LNCAP (cell line): ENCODE data around the gene TMEM38B.

Experiments
- TF ChIP-seq, protein P1 (sequence below): fragments of 450-650 bp; IDR thresholded peaks from 2 replicates; pipeline ENCODE4 v1.5.1; 2017; ENCODE audit warnings: mild to moderate bottlenecking

TMEM38B gene

DNA sequence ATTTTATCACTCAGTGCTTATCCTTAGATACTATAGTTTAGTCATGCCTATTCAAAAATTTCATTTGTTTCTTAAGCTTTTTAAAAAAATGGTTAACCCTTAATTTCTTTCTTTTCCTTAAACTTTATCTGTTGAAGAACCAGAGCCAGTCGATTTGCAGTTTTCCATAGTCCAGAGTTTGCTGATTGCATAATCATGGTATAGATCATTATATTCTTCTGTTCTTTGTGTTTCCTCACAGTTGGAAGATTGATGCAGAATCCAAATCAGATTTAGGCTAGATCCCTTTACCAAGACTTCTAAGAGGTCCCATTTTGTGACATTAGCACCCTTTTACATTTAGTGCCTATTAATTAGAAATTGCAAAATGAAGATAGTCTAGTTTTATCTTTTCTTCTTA, 18.0 kb downstream of the TMEM38B start:
- TF ChIP-seq, protein P1, sequence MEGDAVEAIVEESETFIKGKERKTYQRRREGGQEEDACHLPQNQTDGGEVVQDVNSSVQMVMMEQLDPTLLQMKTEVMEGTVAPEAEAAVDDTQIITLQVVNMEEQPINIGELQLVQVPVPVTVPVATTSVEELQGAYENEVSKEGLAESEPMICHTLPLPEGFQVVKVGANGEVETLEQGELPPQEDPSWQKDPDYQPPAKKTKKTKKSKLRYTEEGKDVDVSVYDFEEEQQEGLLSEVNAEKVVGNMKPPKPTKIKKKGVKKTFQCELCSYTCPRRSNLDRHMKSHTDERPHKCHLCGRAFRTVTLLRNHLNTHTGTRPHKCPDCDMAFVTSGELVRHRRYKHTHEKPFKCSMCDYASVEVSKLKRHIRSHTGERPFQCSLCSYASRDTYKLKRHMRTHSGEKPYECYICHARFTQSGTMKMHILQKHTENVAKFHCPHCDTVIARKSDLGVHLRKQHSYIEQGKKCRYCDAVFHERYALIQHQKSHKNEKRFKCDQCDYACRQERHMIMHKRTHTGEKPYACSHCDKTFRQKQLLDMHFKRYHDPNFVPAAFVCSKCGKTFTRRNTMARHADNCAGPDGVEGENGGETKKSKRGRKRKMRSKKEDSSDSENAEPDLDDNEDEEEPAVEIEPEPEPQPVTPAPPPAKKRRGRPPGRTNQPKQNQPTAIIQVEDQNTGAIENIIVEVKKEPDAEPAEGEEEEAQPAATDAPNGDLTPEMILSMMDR, result no peak

DNA sequence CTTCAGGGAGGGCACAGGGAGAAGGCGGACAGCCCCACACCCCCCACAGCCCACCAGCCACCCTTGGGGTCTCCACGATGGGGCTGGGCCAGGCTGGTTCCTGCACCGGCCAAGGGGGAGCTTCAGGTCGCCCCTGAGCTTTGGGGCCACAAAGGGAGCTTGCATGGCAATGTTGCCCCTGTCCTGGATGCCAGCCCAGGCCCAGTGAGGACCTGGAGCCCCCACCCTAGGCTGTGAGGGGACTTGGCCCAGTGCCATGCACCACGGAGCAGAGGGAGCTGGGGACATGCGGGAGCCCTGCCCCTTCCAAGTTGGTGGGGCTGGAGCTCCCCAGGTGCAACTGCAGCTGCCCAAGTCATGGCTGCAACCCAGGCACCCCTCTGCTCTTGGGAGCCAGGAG, 18.4 kb downstream of the TMEM38B start:
- TF ChIP-seq, protein P1, result no peak

DNA sequence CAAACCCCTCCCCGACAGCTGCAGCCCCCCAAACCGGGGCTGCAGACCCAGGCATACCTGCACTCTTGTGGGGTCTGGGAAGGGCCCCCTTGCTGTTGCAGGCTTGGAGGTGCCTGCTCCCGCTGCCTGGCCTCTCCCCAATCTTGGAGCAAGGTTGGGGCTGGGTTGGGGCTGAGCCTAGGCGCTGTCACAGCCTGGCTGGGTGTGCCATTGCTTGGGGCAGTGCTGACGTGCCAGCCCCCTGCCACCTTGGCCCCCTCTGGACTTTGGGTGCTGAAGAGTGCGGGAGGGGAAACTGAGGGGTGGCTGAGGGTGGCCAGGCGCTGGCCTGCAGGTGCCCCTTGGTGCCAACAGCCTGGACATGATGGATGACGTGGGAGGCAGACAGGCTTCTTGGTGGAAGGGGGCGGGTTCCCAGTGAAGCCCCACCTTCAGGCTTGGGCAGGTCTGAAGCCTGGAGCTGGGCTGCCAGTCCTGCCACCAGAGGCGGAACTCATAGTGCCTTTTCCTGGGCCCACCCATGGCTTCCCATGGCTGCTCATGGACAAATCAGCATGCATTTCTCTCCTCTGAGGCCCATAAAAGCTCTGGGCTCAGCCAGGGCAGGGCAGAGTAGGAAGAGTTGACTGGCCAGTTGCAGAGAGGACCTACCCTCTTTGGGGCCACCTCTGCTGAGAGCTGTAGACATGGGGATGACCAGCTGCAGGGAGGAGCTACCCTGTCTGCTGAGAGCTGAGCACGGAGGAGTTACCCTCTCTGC, 19.1 kb downstream of the TMEM38B start:
- TF ChIP-seq, protein P1, result no peak

DNA sequence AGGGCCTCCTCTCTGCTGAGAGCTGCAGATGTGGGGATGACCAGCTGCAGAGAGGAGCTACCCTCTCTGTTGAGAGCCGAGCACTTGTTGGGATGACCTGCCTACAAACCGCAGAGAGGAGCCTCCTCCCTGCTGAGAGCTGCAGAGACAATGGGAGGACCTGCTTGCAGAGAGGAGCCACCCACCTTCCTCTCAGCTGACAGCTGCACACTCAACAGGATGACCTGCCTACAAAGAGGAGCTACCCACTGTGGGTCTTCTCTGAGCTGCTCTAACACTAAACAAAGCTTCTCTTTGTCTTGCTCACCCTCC, 19.6 kb downstream of the TMEM38B start:
- TF ChIP-seq, protein P1, result no peak

DNA sequence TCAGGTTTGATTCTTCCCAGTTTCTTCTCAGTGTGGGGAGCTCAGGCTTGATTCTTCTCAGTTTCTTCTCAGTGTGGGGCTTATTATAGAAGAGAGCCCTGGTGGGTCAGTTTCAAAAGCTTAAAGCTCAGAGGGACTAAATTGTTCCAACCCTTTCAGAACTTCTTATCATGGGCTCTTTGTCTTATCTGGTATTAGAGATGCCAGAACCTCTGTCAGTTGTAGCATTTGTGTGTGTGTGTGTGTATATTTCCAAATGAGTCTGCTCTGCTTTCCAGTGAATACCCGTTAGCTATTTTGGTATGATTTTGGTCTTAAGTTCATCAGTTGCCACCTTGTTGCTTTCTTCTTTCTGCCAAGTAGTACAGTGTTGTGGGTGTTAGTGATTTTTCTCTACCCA, 21.8 kb downstream of the TMEM38B start:
- TF ChIP-seq, protein P1, result no peak

DNA sequence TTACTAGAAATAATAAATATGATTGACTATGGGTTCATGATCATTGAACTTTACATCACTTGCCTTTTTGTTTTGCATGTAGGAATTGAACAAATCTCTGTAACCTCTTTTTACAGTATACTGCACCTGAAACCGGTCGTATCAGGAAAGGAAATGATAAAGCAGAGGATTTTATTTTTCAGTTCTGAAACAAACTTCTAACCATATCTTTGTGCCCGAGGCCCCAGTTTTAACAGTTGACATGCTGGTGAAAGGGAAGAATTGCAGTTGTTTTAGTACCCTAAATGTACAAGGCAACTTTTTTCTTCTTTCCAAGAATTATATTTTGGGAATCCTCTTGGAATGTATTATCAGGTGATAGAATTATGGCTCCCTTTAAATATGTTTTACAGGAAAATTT, 27.8 kb downstream of the TMEM38B start:
- TF ChIP-seq, protein P1, result no peak

DNA sequence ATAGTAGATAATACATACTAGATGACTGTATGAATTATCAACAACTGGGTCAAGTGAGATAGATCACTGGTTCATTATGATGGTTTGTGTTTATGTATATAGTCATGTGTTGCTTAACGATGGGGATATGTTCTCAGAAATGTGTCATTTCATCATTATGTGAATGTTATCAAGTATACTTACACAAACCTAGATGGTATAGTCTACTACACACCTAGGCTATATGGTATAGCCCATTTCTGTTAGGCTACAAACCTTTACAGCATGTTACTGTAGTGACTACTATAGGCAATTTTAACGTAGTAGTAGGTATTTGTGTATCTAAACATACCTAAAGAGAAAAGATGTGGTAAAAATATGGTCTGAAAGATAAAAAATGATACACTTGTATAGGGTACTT, 31.0 kb downstream of the TMEM38B start:
- TF ChIP-seq, protein P1, result no peak

DNA sequence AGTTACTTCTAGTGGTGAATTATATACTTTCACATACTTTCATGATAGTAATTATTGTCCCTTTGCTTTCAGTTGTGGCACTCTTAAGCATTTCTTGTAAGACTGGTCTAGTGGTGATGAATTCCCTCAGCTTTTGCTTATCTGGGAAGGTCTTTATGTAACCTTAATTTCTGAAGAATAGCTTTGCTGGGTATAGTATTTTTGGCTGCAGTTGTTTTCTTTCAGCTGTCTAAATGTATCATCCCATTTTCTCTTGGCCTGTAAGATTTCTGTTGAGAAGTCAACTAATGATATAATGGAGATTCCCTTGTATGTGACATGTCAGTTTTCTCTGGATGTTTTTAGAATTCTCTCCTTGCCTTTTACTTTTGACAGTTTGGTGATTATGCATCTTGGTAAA, 41.0 kb downstream of the TMEM38B start:
- TF ChIP-seq, protein P1, result no peak
